SK-N-SH (cell line): ENCODE data around the gene TRIP13. TPM values are rescaled to one million over a fixed set of nuclear protein-coding genes. Genes with fewer than 3 reads are reported as not detected.
A peak's percentile ranks its signal among the peaks of the same experiment; 100 is the strongest.

Source experiments
- CTCF ChIA-PET: fragments of 300-600, 350-600 bp; formaldehyde crosslinking; extraction: SDS; loops from one replicate; lab custom pipeline; 2021; lab: Yijun Ruan, JAX
- POLR2A ChIA-PET: fragments of 350-600 bp; sonication (Branson Sonifier 250); formaldehyde crosslinking; extraction: SDS; loops from one replicate; lab custom pipeline; 2020; ENCODE audit warnings: antibody characterized with exemption, inconsistent platforms; lab: Yijun Ruan, JAX
- DNase-seq: peaks from one replicate; pipeline ENCODE4 v3.0.0; 2012
- H2AFZ ChIP-seq: fragments of 200-600 bp; sonication (generic); 2 replicates; pipeline ENCODE4 v1.8.1; 2016; ENCODE audit warnings: antibody characterized with exemption, mild to moderate bottlenecking, low read depth
- H3F3A ChIP-seq: fragments of 200-600 bp; sonication (generic); replicated peaks from 2 replicates; pipeline ENCODE3; 2016; ENCODE audit warnings: antibody characterized with exemption, mild to moderate bottlenecking; ENCODE audit not compliant: insufficient read depth
- H3K27ac ChIP-seq, 2 experiments: fragments of 200-500 bp in 1 of 2; fragments of 200-600 bp in 1 of 2; sonication (Bioruptor generic) in 1 of 2; sonication (generic), shearing (Covaris generic) in 1 of 2; 2 replicates each; pipeline versions ENCODE4 v1.5.1 to v1.6.1; 2014 to 2016; ENCODE audit warnings: low read depth in 2 of 2, inconsistent platforms in 1 of 2, low read length in 1 of 2, mild to moderate bottlenecking in 1 of 2, mixed read lengths in 1 of 2
- H3K27me3 ChIP-seq: fragments of 200-600 bp; sonication (generic), shearing (Covaris generic); 2 replicates; pipeline ENCODE4 v1.6.1; 2016; ENCODE audit warnings: mixed run types; ENCODE audit not compliant: insufficient read depth
- H3K36me3 ChIP-seq, 2 experiments: fragments of 200-500 bp in 1 of 2; fragments of 200-600 bp in 1 of 2; sonication (Bioruptor generic) in 1 of 2; sonication (generic) in 1 of 2; replicated peaks in 1 of 2; 2 replicates each; pipeline versions ENCODE3 to v1.5.1; 2014 to 2016; ENCODE audit warnings: low read length in 1 of 2, mild to moderate bottlenecking in 1 of 2; ENCODE audit not compliant: insufficient read depth in 2 of 2, control insufficient read depth in 1 of 2
- H3K4me1 ChIP-seq, 2 experiments: fragments of 200-500 bp in 1 of 2; fragments of 200-600 bp in 1 of 2; sonication (Bioruptor generic) in 1 of 2; sonication (generic), shearing (Covaris generic) in 1 of 2; 2 replicates each; pipeline versions ENCODE4 v1.5.1 to v1.6.1; 2014 to 2016; ENCODE audit warnings: low read depth in 1 of 2, low read length in 1 of 2, mixed run types in 1 of 2; ENCODE audit not compliant: insufficient read depth in 2 of 2, control insufficient read depth in 1 of 2
- H3K4me2 ChIP-seq: fragments of 200-600 bp; sonication (generic), shearing (Covaris generic); 2 replicates; pipeline ENCODE4 v1.6.1; 2017; ENCODE audit warnings: mixed run types
- H3K4me3 ChIP-seq, 2 experiments: fragments of 200-500 bp in 1 of 2; fragments of 200-600 bp in 1 of 2; sonication (Bioruptor generic) in 1 of 2; sonication (generic), shearing (Covaris generic) in 1 of 2; 2 replicates each; pipeline versions ENCODE4 v1.5.1 to v1.8.1; 2014 to 2016; ENCODE audit warnings: low read depth in 2 of 2, inconsistent platforms in 1 of 2, low read length in 1 of 2, mild to moderate bottlenecking in 1 of 2, mixed read lengths in 1 of 2, moderate library complexity in 1 of 2
- H3K79me2 ChIP-seq: fragments of 200-600 bp; sonication (generic); 2 replicates; pipeline ENCODE4 v1.8.1; 2017; ENCODE audit warnings: mild to moderate bottlenecking; ENCODE audit not compliant: insufficient read depth
- H3K9ac ChIP-seq: fragments of 200-600 bp; sonication (generic); 2 replicates; pipeline ENCODE4 v1.6.1; 2017; ENCODE audit warnings: mixed run types
- H3K9me2 ChIP-seq: fragments of 200-600 bp; sonication (generic); 2 replicates; pipeline ENCODE4 v1.6.1; 2017; ENCODE audit warnings: mixed run types
- H3K9me3 ChIP-seq: fragments of 200-600 bp; sonication (generic); 2 replicates; pipeline ENCODE4 v1.6.1; 2017; ENCODE audit warnings: mixed run types, mild to moderate bottlenecking, moderate library complexity
- H4K20me1 ChIP-seq: fragments of 200-600 bp; sonication (generic); 2 replicates; pipeline ENCODE4 v1.6.1; 2017; ENCODE audit warnings: mild to moderate bottlenecking, mixed run types; ENCODE audit not compliant: insufficient read depth
- ELF1 ChIP-seq: IDR thresholded peaks from 2 replicates; pipeline ENCODE4 v1.4.0; 2012
- EZH2phosphoT487 ChIP-seq: fragments of 200-600 bp; sonication (generic); IDR thresholded peaks from 2 replicates; pipeline ENCODE4 v1.6.1; 2017; ENCODE audit warnings: low read depth, mixed run types, mild to moderate bottlenecking, antibody characterized with exemption, moderate library complexity, borderline replicate concordance
- FOSL2 ChIP-seq: IDR thresholded peaks from 2 replicates; pipeline ENCODE4 v1.4.0; 2012; ENCODE audit warnings: low read depth, mild to moderate bottlenecking, moderate library complexity, borderline replicate concordance
- FOXJ3 ChIP-seq: sonication (generic); formaldehyde crosslinking; IDR thresholded peaks from 2 replicates; pipeline ENCODE4 v1.5.1; 2020; ENCODE audit warnings: mild to moderate bottlenecking, missing genetic modification reagents
- FOXM1 ChIP-seq: IDR thresholded peaks from 2 replicates; pipeline ENCODE4 v1.4.0; 2012; ENCODE audit warnings: low read depth, mild to moderate bottlenecking
- GABPA ChIP-seq: IDR thresholded peaks from 2 replicates; pipeline ENCODE4 v1.4.0; 2012; ENCODE audit warnings: low read depth, mild to moderate bottlenecking
- JUND ChIP-seq: IDR thresholded peaks from 2 replicates; pipeline ENCODE4 v1.4.0; 2012
- MXI1 ChIP-seq: IDR thresholded peaks from 2 replicates; pipeline ENCODE4 v1.6.1; 2012; ENCODE audit warnings: mild to moderate bottlenecking, low read depth, low read length, improper control_type of control experiment
- NFIC ChIP-seq: IDR thresholded peaks from 2 replicates; pipeline ENCODE4 v1.4.0; 2012; ENCODE audit warnings: borderline replicate concordance
- NRF1 ChIP-seq: IDR thresholded peaks from 2 replicates; pipeline ENCODE4 v1.6.1; 2012; ENCODE audit warnings: low read depth, mild to moderate bottlenecking, low read length
- RAD21 ChIP-seq: IDR thresholded peaks from 2 replicates; pipeline ENCODE4 v1.6.1; 2012; ENCODE audit warnings: mild to moderate bottlenecking, low read length
- RFX5 ChIP-seq: IDR thresholded peaks from 2 replicates; pipeline ENCODE4 v1.6.1; 2012; ENCODE audit warnings: mild to moderate bottlenecking, improper control_type of control experiment, low read length
- RXRA ChIP-seq: IDR thresholded peaks from 2 replicates; pipeline ENCODE4 v1.4.0; 2012; ENCODE audit warnings: low read depth, mild to moderate bottlenecking, borderline replicate concordance
- SIN3A ChIP-seq: IDR thresholded peaks from 2 replicates; pipeline ENCODE4 v1.6.1; 2012; ENCODE audit warnings: low read depth, mild to moderate bottlenecking, low read length, moderate library complexity, borderline replicate concordance
- SMC3 ChIP-seq: IDR thresholded peaks from 2 replicates; pipeline ENCODE4 v1.6.1; 2012; ENCODE audit warnings: low read depth, low read length, improper control_type of control experiment
- TAF1 ChIP-seq: IDR thresholded peaks from 2 replicates; pipeline ENCODE4 v1.6.1; 2012; ENCODE audit warnings: low read depth, mild to moderate bottlenecking, low read length, moderate library complexity, borderline replicate concordance
- TEAD4 ChIP-seq: IDR thresholded peaks from 2 replicates; pipeline ENCODE4 v1.4.0; 2012; ENCODE audit warnings: mild to moderate bottlenecking, borderline replicate concordance; ENCODE audit not compliant: insufficient read depth
- YY1 ChIP-seq: IDR thresholded peaks from 2 replicates; pipeline ENCODE4 v1.4.0; 2012; ENCODE audit warnings: low read depth, mild to moderate bottlenecking
- WGBS: methylation state at CpG from one replicate; pipeline ENCODE4 v1.1.6; 2017; ENCODE audit warnings: low lambda C conversion rate; 5-methylcytosine and 5-hydroxymethylcytosine counted together
- polyA plus RNA-seq, 3 experiments: library from polyadenylated mRNA; depleted of rRNA; stranded (reverse); fragments of >200 nt; gene quantifications; 2 replicates each; pipeline ENCODE4 v1.2.3, GENCODE V29; 2012
- TF ChIP-seq, protein P1 (sequence below): fragments of 150-350 bp; IDR thresholded peaks from 2 replicates; pipeline ENCODE4 v1.6.1; 2017; ENCODE audit warnings: antibody characterized with exemption, low read length, low read depth, borderline replicate concordance
- TF ChIP-seq, protein P2 (sequence below): IDR thresholded peaks from 2 replicates; pipeline ENCODE4; 2012
- TF ChIP-seq, protein P3 (sequence below): fragments of 200-600 bp; sonication (generic); IDR thresholded peaks from 2 replicates; pipeline ENCODE4 v1.6.1; 2017; ENCODE audit warnings: antibody characterized with exemption, mild to moderate bottlenecking, moderate library complexity
- TF ChIP-seq, protein P4 (sequence below): IDR thresholded peaks from 2 replicates; pipeline ENCODE4 v1.4.0; 2012; ENCODE audit warnings: low read depth, borderline replicate concordance
- TF ChIP-seq, protein P5 (sequence below): fragments of 150-350 bp; IDR thresholded peaks from 2 replicates; pipeline ENCODE4 v1.6.1; 2016; ENCODE audit warnings: mild to moderate bottlenecking, low read depth, low read length
- TF ChIP-seq, protein P6 (sequence below): IDR thresholded peaks from 2 replicates; pipeline ENCODE4 v1.4.0; 2012; ENCODE audit warnings: low read depth

Gene TRIP13
- polyA plus RNA-seq, 1 of the 3 experiments (the other 2 are of a cell fraction), result 24.1 TPM

DNA sequence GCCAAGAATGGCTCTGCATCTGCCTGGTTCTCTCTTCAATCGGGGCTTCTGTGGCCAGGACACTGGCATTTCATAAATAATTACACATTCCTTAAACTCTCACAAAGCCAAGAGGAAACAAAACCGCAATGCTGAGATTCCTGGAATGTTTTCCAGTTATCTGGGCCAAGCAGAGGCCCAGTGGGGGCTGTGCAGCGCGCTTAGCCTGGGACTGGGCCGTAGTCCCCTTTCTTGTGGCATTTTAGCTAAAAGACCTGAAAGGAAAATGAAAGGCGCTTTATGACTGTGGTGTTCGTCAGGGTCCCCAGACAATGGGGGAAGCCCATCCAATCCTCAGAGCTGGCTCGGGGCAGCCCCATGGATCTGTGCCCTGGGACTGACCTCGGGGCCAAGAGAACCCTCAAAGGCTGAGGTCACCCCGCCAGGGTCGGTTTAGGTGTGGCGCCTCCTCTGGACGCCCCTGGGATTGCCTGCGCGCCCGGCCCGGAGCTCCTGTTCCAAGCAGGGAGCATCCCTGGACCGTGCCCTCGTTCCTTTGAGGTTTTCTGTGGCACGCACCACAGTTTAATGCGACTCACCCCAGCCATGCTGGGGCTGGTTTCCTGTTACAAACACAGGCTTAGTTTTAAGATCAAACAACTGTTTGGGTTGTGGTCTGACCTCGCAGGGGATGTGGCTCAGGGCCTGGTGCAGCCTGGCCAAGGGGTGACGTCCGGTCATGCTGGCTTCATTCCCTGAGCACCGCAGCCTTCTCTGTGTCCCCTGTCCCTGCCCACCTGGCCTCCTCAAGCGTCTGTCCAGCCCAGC is 64.5 kb downstream of the TRIP13 start (continued):
- TF ChIP-seq TAF1, result no peak
- TF ChIP-seq SIN3A, result no peak
- TF ChIP-seq MXI1, result no peak
- no peak for TF ChIP-seq EZH2phosphoT487
- TF ChIP-seq TEAD4, result peak; percentile 94
- TF ChIP-seq, protein P1, sequence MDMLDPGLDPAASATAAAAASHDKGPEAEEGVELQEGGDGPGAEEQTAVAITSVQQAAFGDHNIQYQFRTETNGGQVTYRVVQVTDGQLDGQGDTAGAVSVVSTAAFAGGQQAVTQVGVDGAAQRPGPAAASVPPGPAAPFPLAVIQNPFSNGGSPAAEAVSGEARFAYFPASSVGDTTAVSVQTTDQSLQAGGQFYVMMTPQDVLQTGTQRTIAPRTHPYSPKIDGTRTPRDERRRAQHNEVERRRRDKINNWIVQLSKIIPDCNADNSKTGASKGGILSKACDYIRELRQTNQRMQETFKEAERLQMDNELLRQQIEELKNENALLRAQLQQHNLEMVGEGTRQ, result no peak
- peak; percentile 23; the same call in 1 of the 2 replicates for TF ChIP-seq JUND
- TF ChIP-seq GABPA, result no peak
- TF ChIP-seq, protein P2, sequence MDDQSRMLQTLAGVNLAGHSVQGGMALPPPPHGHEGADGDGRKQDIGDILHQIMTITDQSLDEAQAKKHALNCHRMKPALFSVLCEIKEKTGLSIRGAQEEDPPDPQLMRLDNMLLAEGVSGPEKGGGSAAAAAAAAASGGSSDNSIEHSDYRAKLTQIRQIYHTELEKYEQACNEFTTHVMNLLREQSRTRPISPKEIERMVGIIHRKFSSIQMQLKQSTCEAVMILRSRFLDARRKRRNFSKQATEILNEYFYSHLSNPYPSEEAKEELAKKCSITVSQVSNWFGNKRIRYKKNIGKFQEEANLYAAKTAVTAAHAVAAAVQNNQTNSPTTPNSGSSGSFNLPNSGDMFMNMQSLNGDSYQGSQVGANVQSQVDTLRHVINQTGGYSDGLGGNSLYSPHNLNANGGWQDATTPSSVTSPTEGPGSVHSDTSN, result peak; percentile 80
- no peak for TF ChIP-seq FOXM1

DNA sequence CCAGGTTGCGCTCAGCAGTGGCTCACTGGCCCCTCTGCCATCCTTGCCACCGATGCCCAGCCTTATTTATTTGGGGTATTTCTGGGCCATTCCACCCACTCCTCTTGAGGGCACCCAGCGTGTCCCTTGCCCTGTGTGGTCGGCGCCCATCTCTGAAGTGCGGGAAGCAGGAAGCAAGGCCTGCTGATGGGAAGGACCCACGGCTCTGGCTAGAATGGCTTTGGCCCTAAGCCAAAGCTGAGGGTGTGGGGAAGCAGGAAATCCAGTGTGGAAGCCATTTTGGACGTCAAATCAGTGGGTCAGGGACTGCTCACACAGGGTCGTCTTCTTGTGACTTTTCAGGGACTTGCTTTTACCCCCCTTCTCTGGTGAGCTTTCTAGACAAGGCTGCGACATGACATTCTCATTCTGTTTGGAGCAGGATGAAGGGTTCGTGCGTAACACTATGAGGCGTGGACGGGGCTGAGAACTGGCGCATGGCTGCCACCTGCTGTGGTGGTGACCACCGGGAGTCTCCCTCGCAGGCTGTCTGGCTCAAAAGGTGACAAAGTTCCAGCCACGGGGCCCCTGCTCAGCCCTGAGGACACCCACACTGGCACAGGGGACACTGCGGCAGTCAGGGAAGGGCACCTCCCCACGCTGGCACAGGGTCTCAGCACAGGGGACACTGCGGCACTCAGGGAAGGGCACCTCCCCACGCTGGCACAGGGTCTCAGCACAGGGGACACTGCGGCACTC is 65.2 kb downstream of the TRIP13 start:
- POLR2A ChIA-PET, result no interaction called here
- DNase-seq, result peak; percentile 41
- no peak for TF ChIP-seq ELF1
- TF ChIP-seq RXRA, result no peak
- no peak for TF ChIP-seq TEAD4
- TF ChIP-seq FOSL2, result no peak
- no peak for TF ChIP-seq NFIC
- no peak for TF ChIP-seq SMC3
- TF ChIP-seq, protein P3, sequence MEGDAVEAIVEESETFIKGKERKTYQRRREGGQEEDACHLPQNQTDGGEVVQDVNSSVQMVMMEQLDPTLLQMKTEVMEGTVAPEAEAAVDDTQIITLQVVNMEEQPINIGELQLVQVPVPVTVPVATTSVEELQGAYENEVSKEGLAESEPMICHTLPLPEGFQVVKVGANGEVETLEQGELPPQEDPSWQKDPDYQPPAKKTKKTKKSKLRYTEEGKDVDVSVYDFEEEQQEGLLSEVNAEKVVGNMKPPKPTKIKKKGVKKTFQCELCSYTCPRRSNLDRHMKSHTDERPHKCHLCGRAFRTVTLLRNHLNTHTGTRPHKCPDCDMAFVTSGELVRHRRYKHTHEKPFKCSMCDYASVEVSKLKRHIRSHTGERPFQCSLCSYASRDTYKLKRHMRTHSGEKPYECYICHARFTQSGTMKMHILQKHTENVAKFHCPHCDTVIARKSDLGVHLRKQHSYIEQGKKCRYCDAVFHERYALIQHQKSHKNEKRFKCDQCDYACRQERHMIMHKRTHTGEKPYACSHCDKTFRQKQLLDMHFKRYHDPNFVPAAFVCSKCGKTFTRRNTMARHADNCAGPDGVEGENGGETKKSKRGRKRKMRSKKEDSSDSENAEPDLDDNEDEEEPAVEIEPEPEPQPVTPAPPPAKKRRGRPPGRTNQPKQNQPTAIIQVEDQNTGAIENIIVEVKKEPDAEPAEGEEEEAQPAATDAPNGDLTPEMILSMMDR, result no peak
- TF ChIP-seq JUND, result no peak
- no peak for TF ChIP-seq RFX5
- no peak for TF ChIP-seq NRF1
- no peak for TF ChIP-seq MXI1
- TF ChIP-seq RAD21, result no peak
- TF ChIP-seq GABPA, result no peak
- TF ChIP-seq, protein P4, sequence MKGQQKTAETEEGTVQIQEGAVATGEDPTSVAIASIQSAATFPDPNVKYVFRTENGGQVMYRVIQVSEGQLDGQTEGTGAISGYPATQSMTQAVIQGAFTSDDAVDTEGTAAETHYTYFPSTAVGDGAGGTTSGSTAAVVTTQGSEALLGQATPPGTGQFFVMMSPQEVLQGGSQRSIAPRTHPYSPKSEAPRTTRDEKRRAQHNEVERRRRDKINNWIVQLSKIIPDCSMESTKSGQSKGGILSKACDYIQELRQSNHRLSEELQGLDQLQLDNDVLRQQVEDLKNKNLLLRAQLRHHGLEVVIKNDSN, result no peak
- no peak for TF ChIP-seq YY1
- TF ChIP-seq, protein P5, sequence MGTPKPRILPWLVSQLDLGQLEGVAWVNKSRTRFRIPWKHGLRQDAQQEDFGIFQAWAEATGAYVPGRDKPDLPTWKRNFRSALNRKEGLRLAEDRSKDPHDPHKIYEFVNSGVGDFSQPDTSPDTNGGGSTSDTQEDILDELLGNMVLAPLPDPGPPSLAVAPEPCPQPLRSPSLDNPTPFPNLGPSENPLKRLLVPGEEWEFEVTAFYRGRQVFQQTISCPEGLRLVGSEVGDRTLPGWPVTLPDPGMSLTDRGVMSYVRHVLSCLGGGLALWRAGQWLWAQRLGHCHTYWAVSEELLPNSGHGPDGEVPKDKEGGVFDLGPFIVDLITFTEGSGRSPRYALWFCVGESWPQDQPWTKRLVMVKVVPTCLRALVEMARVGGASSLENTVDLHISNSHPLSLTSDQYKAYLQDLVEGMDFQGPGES, result no peak
- no peak for TF ChIP-seq FOXJ3 (CRISPR knock-in tag)
- TF ChIP-seq, protein P6, sequence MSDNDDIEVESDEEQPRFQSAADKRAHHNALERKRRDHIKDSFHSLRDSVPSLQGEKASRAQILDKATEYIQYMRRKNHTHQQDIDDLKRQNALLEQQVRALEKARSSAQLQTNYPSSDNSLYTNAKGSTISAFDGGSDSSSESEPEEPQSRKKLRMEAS, result no peak

More for the DNA sequence above, 65.2 kb downstream of the TRIP13 start:
- peaks cover 17 to 18% of the 10 kb centered on the region in 2 experiments; a peak in 3 of 4 replicates for H3K4me1 ChIP-seq
- H4K20me1 ChIP-seq, result no peaks in the 10 kb centered on the region
- H3K9me3 ChIP-seq, result no peaks in the 10 kb centered on the region
- H3K9ac ChIP-seq, result no peak overlapping the region
- H3K27me3 ChIP-seq, result no peaks in the 10 kb centered on the region; the same call in 1 of the 2 replicates
- H3K9me2 ChIP-seq, result no peaks in the 10 kb centered on the region
- no peaks in the 10 kb centered on the region for H3K36me3 ChIP-seq
- 86% methylated on average over 18 of the region's 23 CpGs for WGBS
- H3F3A ChIP-seq, result no peaks in the 10 kb centered on the region
- 0 out of 4 replicates have a peak overlapping the region, but pooled peaks of 1 of the 2 experiments have one; percentile 52 for H3K27ac ChIP-seq
- H3K79me2 ChIP-seq, result no peaks in the 10 kb centered on the region
- CTCF ChIA-PET, result no interaction called here
- no peak overlapping the region for H2AFZ ChIP-seq
- no peak overlapping the region for H3K4me3 ChIP-seq
- H3K4me2 ChIP-seq, result peak overlapping the region; percentile 66; the same call in 1 of the 2 replicates
